DMS 273 treated with DMSO at 0.1 percent for 48 hours (cell line): ENCODE results near the gene DZIP1L.
A peak's percentile ranks its signal among the peaks of the same experiment; 100 is the strongest.
"Not testable (repeated sequence)": the region's sequence is repeated elsewhere in the genome, so short reads cannot be mapped to it uniquely, and the experiment has no call there.

Experiments
- DNase-seq: peaks from one replicate; lab custom pipeline; 2025; lab: John Stamatoyannopoulos, UW

DZIP1L gene

DNA sequence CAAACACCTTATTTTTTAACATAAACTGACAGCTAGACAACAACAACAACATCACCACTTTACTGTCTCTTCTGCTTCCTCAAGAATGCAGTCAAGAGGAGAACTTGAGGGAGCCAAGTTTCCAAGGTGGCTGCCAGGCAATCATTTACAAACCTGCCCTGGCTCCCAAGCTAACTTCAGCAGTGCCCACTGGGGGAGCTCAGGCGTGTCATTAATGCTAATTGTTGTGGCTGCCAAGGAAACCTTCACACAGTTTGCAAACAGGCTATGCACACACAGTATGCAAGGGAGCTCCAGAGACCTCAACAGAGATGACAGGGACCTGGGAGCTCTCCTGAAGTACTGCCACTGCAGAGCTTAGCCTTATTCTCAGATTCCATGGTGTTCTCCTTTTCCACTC, 2.1 kb downstream of the DZIP1L start:
- DNase-seq = peak; percentile 40

DNA sequence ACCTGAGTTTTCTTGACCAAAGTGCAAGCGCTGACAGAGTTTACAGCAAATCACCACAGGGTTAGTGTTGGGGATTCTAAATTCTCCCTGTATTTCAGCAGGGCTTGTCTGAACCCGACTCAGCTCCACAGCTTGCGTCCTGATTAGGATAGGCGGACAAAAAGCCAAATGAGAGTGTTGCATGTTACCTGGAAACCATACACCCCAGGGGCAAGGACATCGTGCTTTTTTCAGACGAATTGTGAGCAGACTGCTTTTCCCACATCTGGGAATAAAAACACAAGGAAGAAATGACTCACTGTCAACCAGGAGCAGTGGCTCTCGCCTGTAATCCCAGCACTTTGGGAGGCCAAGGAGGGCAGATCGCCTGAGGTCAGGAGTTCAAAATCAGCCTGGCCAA, 3.0 kb downstream of the DZIP1L start:
- DNase-seq = no peak

DNA sequence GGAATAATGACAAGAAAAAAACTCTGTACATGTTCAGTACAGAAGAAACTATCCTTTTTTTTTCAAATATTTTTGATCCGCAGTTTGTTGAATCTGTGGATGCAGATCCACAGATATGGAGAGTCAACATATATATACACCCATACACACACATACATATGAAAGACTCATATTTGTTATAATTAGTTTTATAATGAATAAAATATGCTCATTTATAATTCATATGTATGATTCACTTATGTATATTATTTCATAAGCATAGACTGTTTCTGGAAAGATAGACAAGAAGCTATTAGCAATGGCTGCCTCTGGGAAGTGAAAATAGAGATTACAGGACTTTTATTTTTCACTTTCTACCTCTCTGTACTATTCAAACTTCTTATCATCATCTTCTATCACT, 9.8 kb downstream of the DZIP1L start:
- no peak for DNase-seq

DNA sequence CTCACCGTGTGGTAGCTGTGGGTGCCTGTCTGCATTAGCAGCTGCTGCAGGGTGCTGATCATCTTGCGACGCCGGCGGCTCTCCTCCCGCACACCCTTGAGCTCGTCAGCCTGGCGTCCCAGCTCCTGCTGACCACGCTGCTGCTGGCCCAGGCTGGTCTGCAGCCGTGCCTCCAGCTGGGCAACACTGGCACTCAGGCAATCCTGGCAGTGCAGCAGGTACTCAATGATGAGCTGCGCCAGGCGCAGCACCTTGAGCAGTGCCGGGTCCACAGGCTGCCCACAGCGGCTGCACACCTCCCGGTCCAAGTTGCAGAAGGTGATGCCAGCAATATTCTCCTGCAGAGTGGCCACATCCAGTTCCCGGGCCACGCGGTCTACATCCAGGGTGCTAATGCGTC, 11.9 kb downstream of the DZIP1L start:
- DNase-seq = no peak

DNA sequence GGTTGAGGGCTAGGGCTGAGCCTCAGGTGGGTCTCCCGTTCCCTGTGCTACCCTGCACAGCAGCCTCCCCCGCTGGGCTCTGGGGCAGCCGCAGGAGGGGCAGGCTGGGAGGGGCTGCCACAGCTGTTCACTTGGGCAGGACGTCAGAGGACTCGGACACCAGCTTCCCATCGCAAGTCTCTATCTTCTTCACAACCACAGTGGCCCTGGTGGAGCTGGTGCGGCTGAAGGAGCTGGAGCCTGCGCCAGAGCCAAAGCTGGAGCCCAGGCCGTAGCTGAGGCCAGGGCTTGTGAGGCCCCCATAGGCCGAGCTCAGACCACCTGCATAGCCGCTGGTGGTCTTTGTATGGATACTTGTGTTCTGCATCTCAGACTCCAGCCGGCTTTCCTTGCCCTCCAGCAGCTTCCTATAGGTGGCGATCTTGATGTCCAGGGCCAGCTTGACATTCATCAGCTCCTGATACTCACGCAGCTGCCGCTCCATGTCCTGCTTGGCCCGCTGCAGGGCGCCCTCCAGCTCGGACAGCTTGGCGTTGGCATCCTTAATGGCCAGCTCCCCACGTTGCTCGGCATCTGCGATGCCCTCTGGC, 14.0 kb downstream of the DZIP1L start:
- DNase-seq = not testable (repeated sequence)

DNA sequence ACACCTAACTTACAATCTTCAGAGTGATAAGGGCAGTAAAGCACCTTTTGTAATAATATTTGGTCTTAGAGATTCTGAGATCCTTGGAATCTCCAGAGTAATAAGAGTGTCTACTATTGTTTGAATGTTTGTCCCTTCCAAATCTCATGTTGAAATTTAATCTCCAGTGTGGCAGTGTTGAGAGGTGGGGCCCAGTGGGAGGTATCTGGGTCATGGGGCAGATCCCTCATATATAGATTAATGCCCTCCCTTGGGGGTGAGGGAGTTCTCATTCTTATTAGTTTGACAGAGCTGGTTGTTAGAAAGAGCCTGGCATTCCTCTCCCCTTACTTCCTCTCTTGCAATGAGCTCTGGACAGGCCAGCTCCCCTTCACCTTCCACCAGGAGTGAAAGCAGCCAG, 16.0 kb downstream of the DZIP1L start:
- no peak for DNase-seq

DNA sequence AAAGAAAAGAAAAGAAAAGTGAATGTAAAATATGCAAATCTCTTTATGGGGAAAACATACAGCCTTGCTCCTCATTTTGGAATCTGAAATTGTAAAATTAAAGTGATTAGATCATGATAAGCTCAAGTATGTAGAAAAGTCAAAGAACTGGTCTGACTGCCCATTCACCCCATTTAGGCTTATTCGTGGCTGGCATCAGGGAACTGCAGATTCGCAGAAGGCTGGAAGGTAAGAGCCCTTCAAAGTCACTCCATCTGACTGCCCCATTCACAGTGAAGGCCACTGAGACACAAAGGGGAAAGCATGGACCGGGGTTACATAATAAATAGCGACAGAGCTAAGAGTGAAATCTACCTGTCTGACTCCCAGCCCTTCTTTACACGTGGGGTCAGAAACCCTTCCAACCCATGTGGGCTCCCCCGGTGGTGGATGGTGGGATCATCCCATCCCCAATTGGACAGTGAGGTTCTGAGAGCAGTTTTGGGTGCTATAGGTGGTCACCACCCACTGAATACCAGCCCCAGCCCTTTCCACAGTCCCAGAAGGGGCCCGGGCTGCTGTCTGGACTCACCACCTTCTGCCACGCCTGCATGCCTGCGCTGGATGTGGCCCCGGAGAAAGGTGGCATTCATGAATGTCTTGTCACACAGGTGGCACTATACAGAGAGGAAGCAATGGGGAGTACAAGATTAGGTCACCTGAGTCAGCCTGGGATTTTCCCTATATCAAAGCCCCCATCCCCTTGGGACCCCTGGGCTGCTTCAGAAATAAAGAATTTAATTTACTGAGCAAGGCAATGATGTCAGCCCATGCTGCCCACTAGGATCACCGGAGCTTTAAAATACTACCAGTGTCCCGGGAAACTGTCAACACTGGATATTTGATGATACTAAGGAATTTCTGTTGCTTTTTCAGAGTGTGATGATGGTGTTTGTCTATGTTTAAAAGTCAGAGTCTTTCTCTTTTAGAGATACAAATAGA, 17.9 kb downstream of the DZIP1L start:
- DNase-seq = no peak

DNA sequence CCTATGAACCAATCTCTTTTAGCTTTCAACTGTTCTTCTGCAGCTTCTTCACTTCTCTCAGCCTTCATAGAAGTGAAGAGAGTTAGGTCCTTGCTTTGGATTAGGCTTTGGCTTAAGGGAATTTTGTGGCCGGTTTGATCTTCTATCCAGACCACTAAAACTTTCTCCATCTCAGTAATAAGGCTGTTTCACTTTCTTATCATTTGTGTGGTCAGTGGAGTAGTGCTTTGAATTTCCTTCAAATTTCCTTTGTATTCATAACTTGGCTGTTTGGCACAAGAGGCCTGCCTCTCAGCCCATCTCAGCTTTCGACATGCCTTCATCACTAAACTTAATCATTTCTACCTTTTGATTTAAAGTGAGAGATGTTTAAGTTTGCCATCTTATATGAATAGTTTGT, 21.7 kb downstream of the DZIP1L start:
- DNase-seq = no peak

DNA sequence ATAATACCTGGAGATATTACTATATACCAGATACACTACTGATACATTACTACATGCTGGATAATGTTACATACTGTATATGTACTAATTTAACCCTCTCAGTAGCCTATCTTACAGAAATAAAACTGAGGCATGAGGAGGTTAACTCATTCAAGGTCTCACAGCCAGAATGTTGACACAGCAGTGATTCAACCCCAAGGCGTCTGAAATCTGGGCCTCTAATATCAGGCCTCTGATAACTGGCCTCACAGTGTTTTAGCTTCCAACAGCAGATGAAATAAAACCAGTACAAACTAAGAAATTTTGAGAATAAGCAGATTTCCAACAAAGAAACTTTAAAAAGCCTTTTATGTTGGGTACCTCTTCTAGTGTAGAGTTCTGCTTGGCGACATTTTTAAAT, 23.4 kb downstream of the DZIP1L start:
- DNase-seq = no peak

DNA sequence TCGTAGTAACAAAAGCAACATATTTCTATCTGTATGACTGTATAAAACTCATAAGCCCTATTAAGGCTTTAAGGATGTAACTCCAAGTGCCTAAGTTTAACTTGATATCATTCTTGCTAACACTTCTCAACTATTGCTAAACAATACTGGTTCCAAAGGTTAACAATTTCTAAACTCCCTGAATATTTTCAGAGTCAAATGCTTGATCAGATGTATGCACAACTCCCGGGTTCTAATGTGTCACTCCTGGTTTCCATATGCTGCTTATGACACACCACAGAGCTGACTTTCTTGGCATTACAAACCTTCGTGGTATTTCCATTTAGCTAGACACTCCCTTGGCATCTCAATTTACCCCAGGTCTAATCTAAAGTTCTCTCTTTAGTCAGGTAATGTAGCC, 26.3 kb downstream of the DZIP1L start:
- no peak for DNase-seq

DNA sequence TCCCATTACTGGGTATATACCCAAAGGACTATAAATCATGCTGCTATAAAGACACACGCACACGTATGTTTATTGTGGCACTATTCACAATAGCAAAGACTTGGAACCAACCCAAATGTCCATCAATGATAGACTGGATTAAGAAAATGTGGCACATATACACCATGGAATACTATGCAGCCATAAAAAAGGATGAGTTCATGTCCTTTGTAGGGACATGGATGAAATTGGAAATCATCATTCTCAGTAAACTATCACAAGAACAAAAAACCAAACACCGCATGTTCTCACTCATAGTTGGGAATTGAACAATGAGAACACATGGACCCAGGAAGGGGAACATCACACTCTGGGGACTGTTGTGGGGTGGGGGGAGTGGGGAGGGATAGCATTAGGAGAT, 29.7 kb downstream of the DZIP1L start:
- DNase-seq = not testable (repeated sequence)

DNA sequence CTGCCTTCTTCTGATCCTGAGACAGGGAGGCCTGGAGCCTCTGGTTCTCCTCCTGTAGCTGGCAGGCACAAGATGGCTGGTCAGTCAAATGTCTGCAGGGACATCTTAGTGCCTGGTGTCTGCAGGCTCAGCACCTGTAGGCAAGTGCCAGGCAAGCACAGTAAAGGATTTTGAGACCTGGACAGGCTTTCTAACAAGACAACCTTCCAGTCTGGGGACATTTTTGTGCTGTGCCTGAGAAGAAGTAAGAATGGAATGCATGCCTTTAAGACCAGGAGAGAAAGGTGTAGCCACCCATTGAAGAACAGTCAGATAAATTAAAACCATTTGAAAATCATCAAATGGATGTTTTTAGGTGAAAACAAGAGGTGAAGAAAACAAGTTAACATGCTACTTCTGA, 31.2 kb downstream of the DZIP1L start:
- DNase-seq = no peak

DNA sequence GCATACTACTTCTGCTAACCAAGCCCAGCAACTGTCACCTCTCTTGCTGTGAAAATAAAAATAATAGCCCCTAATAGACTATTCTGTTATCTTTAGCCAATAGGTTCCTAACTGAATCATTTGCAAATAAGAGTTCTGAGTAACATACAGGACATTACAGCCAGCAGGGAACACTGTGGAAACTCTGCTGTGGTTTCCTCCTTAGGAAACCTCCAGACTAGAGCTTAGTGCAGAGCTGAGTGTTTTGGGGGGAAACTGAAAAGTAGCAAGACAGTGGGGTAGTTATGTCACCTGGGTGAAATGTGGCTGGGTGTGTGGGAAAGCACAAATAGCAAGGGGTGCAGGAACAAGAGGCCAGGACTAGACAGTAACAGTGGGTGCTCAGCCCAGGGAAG, 32.4 kb downstream of the DZIP1L start:
- DNase-seq = no peak

DNA sequence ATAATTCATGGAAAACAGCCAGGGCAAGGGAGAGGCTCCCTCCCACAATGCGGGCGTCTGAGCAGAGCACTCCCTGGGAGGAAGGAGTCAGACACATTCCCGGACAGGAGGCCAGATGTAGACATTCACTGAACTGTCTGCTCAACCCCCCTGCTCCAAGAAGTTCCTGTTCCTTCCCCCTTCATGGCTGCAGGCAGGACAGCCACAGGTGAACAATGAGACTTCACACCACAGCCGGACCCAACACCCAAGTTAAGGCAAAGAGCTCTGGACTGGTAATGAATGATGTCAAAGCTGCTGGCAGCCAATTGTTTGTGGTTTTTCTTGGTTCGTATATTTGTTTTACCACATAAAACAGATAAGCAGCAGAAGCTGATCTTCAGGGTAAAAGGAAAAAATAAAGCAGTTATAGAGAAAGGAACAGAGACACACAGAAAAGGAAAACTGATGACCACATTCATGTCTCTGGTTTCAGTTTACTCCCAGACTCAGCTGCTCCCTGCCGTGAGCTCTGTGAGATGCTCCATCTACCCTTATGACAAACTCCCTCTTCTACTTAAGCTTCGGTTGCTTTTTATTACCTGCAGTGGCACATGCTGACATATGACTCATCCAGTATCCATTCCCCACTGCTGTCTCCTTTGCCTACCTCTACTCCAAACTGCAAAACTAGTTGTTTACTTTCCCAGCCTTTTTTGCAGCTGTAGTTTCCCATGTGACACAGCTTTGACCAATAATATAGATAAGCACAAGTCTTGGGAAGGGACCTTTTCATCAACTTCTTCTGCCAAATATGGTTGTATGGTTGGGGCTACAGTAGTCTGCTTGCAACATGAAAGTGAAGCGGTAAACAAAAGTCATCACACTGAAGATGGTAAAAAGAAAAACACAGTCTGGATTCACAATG, 33.1 kb downstream of the DZIP1L start:
- peak; percentile 22 for DNase-seq

DNA sequence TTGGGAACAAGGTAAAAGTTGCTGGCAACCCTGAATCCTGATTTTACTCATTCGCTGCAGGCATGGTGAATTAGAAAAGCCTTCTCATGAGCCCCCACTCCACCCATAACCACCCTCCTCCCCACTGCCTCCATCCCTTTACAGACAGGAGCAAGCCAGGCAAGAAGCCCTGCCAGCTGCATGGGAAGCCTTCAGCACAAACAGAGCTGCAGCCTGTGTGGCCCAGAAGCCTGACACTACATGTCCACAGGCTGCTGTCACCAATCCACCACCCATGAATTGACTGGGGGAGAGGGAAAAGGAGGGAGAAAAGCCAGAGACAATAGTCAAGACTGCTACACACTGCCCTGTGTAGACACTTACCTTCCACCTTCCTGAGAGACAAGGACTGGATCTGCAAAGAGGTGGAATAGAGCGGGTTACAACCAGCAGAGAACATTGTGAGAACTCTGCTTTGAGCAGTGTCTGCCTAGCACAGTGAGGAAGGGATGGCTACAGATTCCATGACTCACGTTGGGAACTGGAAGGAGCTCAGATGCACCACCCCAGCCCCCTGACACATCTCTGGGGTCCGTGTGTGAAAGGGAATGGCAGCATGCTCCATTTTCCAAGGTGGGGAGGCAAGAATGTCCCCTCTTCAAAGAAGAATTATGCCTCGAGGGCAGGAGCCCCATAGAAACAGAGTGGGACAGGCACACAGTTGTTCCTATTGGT, 33.9 kb downstream of the DZIP1L start:
- DNase-seq = no peak

DNA sequence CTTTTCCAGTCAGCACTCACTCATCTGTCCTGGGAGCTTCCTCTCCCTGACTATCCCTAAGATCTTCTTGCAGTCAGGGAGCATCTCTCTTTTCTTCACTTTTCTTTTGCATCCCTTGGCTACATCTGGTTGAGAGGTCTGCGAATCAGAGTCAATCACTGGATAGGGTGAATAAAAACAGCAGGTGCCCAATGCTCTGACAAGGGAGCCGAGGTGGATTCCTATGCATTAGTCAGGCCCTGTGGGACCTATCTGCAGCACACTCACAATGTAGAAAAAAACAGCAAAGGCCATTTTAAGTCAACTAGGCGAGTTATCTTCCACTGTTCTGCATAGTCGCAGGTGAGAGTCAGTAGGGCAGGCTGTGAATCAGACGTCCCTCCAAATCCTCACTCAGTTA, 35.5 kb downstream of the DZIP1L start:
- no peak for DNase-seq

DNA sequence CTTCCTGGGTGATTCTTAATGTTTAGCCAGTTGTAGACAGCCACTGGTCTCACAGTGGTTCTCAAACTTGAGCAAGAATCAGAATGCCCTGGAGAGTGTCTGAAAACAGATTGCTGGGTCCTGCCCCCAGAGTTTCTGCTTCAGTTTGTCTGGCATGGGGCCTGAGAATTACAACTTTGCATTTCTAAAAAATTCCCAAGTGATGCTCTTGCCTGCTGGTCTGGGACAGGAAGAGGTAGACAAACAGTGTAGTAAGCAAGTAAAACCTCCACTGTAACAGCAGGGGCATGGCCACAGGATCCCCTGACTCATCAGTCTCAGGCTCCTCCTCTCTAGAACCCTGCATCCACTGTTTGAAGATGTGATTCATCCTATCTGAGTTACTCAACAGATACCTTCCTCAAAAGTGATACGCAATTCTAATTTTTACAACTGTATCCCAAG, 36.5 kb downstream of the DZIP1L start:
- DNase-seq = no peak

DNA sequence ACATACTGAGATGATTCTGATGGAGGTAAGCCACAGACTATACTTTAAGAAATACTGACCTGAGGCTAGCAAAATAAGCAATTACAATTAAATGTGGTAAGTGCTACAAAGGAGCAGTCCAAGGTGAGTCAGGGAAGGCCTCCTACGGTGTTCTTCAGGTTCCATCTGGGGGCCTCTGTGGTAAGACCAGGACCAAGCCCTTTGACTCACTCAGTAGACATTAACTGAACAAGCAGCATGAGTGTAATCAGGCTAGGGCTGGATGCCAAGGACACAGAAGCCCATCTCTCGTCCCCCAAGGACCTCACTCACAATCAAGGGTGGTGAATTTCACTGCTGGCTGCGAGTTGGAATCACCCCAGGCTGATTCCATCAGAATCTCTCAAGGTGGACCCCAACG, 37.3 kb downstream of the DZIP1L start:
- DNase-seq = no peak

DNA sequence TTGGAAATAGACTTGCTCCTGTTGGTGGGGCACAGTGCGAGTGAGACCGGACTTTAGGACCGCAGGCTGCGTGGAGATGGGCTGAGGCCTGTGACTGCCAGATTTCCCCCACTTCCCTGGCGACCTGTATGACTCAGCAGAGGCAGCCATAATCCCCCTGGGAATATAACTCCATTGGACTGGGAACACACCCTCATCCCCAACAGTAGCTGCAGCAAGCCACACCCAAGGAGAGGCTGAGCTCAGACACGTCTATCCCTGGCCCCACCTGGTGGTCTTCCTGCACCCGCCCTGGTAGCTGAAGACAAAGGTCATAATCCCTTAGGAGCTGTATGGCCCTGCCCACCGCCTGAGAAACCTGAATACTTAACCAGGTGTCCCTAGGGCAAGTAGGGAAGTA, 42.6 kb downstream of the DZIP1L start:
- no peak for DNase-seq

DNA sequence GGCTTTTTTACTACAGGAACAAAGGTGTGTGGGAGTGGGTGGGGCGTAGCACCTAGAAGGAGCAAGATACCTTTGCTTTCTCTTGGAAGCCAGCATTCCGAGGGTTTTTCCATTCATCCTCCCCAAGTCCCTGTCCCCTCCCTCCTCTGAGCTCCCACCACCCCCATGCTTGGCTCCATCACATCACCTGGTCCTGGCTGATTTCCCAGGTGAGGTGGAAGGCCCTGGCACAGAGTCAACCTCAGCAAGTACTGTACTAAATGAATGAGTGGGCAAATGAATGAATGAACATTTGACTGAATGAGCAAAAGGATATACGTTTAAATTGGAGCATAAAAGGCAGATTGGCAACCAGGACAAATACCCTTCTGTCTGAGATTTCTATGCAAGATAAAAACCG, 45.4 kb downstream of the DZIP1L start:
- DNase-seq = no peak

DNA sequence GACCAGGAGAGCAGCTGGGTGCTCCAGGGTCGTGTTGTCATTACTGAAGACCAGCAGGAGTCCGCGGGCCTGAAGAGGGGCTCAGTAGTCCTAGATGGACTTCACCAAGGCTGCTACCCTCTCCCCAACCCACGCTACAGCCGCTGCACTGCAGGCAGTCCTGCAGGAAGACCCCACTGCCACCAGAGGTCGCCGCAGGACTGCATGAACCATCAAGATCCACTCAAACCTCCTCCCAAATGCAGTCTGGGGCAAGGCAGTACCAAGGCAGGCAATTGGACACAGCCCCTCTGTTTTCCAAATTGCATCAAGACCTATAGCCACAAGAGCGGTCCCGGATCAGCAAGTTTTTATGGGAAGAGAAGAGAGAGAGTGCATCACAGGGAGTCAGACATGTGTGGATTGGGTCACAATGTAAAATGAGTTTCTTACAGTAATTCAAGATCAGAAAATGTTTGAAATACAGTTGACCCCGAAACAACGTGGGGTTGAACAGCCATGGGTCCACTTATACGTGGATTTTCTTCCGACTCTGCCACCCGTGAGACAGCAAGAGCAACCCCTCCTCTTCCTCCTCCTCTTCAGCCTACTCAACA, 46.7 kb downstream of the DZIP1L start:
- DNase-seq = peak; percentile 14
